ENCODE data around the gene PERM1. TPM values are rescaled to one million over a fixed set of nuclear protein-coding genes. Genes with fewer than 3 reads are reported as not detected.
A peak's percentile ranks its signal among the peaks of the same experiment; 100 is the strongest.

PERM1 gene
- total and polyA plus RNA-seq, 2 of the 13 experiments (the other 11 are each of a cell fraction or from before 2014, with no cell fraction given): 0.04 to 0.29 TPM

DNA sequence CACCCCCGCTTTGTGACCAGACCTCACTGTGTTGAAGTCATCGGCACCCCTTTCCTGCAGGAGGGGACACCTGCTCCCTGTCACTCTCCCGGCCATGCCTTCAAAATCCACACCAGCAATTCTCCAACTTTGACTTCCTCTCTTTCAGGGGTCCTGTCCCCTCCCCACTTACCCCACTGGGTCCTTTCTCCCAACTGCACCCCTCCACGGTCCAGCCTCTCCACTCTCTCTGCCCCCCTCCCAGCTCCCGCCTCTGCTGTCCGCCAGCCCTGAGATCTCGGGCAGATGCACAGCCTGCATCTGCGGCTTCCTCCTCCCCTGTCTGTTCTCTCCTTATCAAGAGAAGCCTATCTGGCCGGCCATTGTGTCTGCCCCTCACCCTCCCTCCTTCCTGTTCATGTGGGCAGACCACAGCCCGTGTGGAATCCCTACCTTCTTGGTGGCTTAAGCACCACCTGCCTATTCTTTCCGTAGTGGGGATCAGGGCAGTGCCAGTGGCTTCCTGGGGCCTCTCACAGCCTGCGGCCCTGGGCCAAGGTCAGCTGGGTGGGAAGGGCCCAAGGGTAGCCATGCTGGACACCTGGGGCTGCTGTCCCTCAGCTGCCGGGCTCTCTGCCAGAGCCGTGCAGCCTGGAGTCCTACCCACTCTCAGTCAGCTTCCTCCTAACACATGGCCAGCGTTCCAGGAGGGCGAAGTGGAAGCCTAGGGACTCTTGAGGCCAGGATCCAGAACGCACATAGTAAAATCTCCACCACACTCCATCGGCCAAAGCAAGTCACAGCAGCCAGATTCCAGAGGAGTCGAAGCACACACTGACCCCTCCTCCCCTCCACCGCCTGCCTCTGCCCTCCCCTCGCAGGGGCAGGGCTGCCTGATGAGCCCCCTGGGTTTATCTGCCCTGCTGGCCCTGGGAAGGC, 23.1 kb upstream of the PERM1 start (continued):
- TF ChIP-seq YY1 (IDR thresholded peaks at IDR 0.05; ENCODE audit: insufficient read depth, insufficient replicate concordance, low read depth, low read length) (peak; percentile 72), CHCHD3 (CRISPR knock-in tag; IDR thresholded peaks at IDR 0.05) (no peak), ZNF766 (CRISPR knock-in tag; IDR thresholded peaks at IDR 0.05; ENCODE audit: borderline replicate concordance) (no peak), STAG1 (CRISPR knock-in tag; IDR thresholded peaks at IDR 0.05) (no peak), ZNF34 (CRISPR knock-in tag; IDR thresholded peaks at IDR 0.05; ENCODE audit: borderline replicate concordance) (no peak), ZNF235 (CRISPR knock-in tag; IDR thresholded peaks at IDR 0.05; ENCODE audit: borderline replicate concordance) (0 out of 2 replicates have a peak, but pooled peaks have one; percentile 59), ELF1 (CRISPR knock-in tag; IDR thresholded peaks at IDR 0.05) (peak; percentile 56; the same call in 1 of the 2 replicates), KAT2B (IDR thresholded peaks at IDR 0.05; ENCODE audit: borderline replicate concordance, low read depth, low read length) (no peak), ETV6 (CRISPR knock-in tag; conservative IDR thresholded peaks at IDR 0.05) (0 out of 2 replicates have a peak, but pooled peaks have one; percentile 20), ZNF772 (CRISPR knock-in tag; IDR thresholded peaks at IDR 0.05) (peak; percentile 65; the same call in 1 of the 2 replicates), TGIF2 (CRISPR knock-in tag; IDR thresholded peaks at IDR 0.05) (peak; percentile 33; the same call in 1 of the 2 replicates), ZNF383 (CRISPR knock-in tag; IDR thresholded peaks at IDR 0.05; ENCODE audit: borderline replicate concordance) (0 out of 2 replicates have a peak, but pooled peaks have one; percentile 6), RAD21 (CRISPR knock-in tag; IDR thresholded peaks at IDR 0.05) (0 out of 2 replicates have a peak, but pooled peaks have one; percentile 38), KDM6A (CRISPR knock-in tag; IDR thresholded peaks at IDR 0.05; ENCODE audit: low read depth) (0 out of 2 replicates have a peak, but pooled peaks have one; percentile 34), NCOR1 (IDR thresholded peaks at IDR 0.05; ENCODE audit: borderline replicate concordance, low read length) (peak; percentile 26; the same call in 1 of the 2 replicates), ERF (CRISPR knock-in tag; IDR thresholded peaks at IDR 0.05) (peak; percentile 26; the same call in 1 of the 2 replicates), HNF4G (IDR thresholded peaks at IDR 0.05; ENCODE audit: borderline replicate concordance, low read depth, low read length) (no peak), HNF4G (CRISPR knock-in tag; IDR thresholded peaks at IDR 0.05; ENCODE audit: borderline replicate concordance, low read depth) (peak; percentile 25; the same call in 1 of the 2 replicates), ZNF350 (CRISPR knock-in tag; IDR thresholded peaks at IDR 0.05; ENCODE audit: borderline replicate concordance, low read depth) (peak; percentile 18; the same call in 1 of the 2 replicates)
- TF ChIP-seq, protein P1, sequence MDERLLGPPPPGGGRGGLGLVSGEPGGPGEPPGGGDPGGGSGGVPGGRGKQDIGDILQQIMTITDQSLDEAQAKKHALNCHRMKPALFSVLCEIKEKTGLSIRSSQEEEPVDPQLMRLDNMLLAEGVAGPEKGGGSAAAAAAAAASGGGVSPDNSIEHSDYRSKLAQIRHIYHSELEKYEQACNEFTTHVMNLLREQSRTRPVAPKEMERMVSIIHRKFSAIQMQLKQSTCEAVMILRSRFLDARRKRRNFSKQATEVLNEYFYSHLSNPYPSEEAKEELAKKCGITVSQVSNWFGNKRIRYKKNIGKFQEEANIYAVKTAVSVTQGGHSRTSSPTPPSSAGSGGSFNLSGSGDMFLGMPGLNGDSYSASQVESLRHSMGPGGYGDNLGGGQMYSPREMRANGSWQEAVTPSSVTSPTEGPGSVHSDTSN (CRISPR knock-in tag; IDR thresholded peaks at IDR 0.05): no peak
- TF ChIP-seq, protein P2, sequence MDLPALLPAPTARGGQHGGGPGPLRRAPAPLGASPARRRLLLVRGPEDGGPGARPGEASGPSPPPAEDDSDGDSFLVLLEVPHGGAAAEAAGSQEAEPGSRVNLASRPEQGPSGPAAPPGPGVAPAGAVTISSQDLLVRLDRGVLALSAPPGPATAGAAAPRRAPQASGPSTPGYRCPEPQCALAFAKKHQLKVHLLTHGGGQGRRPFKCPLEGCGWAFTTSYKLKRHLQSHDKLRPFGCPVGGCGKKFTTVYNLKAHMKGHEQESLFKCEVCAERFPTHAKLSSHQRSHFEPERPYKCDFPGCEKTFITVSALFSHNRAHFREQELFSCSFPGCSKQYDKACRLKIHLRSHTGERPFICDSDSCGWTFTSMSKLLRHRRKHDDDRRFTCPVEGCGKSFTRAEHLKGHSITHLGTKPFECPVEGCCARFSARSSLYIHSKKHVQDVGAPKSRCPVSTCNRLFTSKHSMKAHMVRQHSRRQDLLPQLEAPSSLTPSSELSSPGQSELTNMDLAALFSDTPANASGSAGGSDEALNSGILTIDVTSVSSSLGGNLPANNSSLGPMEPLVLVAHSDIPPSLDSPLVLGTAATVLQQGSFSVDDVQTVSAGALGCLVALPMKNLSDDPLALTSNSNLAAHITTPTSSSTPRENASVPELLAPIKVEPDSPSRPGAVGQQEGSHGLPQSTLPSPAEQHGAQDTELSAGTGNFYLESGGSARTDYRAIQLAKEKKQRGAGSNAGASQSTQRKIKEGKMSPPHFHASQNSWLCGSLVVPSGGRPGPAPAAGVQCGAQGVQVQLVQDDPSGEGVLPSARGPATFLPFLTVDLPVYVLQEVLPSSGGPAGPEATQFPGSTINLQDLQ (CRISPR knock-in tag; IDR thresholded peaks at IDR 0.05): peak; percentile 41; the same call in 1 of the 2 replicates
- TF ChIP-seq, protein P3, sequence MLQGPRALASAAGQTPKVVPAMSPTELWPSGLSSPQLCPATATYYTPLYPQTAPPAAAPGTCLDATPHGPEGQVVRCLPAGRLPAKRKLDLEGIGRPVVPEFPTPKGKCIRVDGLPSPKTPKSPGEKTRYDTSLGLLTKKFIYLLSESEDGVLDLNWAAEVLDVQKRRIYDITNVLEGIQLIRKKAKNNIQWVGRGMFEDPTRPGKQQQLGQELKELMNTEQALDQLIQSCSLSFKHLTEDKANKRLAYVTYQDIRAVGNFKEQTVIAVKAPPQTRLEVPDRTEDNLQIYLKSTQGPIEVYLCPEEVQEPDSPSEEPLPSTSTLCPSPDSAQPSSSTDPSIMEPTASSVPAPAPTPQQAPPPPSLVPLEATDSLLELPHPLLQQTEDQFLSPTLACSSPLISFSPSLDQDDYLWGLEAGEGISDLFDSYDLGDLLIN (CRISPR knock-in tag; IDR thresholded peaks at IDR 0.05; ENCODE audit: borderline replicate concordance): no peak; the same call in 1 of the 2 replicates
- TF ChIP-seq, protein P4, sequence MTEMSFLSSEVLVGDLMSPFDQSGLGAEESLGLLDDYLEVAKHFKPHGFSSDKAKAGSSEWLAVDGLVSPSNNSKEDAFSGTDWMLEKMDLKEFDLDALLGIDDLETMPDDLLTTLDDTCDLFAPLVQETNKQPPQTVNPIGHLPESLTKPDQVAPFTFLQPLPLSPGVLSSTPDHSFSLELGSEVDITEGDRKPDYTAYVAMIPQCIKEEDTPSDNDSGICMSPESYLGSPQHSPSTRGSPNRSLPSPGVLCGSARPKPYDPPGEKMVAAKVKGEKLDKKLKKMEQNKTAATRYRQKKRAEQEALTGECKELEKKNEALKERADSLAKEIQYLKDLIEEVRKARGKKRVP (CRISPR knock-in tag; IDR thresholded peaks at IDR 0.05): no peak
